GM18907 (cell line): Measurements from ENCODE around the gene TRIML2.

Experiments used
- ATAC-seq: cut with Tn5 transposase; IDR thresholded peaks from one replicate; pipeline ENCODE4 v1.9.1; 2021; ENCODE audit warnings: mild to moderate bottlenecking, moderate library complexity; ENCODE audit not compliant: unreplicated experiment

The TRIML2 gene, protein sequence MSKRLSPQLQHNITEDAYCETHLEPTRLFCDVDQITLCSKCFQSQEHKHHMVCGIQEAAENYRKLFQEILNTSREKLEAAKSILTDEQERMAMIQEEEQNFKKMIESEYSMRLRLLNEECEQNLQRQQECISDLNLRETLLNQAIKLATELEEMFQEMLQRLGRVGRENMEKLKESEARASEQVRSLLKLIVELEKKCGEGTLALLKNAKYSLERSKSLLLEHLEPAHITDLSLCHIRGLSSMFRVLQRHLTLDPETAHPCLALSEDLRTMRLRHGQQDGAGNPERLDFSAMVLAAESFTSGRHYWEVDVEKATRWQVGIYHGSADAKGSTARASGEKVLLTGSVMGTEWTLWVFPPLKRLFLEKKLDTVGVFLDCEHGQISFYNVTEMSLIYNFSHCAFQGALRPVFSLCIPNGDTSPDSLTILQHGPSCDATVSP

DNA sequence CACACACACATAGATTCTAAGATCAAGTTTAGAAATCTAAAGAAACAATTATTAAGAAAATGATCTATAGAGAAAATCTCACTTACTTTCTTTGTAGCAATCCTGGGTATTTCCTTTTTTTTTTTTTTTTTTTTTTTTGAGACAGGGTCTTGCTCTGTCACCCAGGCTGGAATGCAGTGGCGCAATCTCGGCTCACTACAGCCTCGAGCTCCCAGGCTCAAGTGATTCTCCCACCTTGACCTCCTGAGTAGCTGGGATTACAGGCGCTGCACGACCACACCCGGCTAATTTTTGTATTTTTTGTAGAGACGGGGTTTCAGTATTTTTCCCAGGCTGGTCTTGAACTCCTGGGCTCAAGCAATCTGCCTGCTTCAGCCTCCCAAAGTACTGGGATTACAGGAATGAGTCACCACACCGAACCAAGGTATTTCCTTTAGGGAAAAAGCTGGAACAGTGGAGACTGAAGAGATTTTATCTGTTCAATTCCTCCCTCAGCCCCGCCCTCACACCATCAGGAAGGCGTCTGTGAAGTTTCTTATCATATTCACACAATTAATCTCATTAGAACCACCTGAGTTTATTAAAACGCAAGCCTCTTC is at the start of gene TRIML2:
TSS of gene TRIML2 (minus strand) at position 447 of the 599 bp plus-strand sequence. CDS start 4,235 bp downstream, outside the sequence.
- no peak for ATAC-seq

DNA sequence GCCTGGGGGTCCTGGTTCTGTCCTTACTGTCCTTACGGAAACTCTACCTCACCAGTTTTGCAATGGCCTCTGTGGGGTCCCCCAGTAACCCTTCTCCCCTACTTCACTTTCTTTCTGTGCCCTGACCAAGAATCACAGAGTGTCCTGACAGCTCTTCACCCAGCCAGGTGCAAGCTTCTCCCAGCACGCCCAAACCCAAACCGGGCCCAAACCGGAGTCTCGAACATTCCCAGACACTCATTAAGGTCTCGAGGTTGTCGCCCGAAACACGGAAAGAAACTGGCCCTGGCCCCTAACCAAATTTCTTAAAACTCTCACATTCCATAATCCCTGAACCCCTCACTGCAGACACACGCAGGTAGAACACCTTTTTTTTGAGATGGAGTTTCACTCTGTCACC is 48.9 kb upstream of the TRIML2 start:
- no peak for ATAC-seq

DNA sequence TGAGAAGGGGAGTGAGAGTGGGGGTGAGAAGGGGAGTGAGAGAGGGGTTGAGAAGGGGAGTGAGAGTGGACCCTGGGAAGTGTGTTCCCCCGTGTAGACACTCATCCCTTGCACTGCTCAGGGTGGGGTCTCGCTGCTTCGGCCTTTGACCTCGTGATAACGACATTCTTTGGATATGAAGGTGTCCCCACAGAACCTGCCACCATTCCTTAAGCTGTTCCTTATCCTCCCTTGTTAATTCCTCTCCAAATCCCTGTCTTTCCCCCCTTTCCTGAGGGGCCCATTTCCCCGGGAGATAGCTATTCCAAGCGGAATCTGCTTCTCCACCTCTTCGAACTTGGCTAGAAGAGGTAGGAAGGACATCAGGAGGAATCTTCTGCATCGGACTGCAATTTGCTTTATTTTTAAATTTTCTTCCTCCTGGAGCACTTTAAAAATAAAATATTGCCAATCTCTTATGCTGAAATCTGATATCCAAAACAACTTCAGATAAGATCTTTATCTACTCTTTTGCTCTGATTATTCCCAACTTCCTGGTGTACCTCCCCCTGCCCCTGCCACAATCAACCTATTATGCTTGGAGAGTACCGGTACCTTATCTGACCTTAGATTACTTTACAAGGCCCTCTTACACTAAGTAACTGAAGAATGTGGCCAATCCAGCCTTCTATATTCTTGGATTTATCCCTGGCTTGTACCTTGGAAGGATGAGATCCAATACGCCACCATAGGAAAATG is 45.4 kb upstream of the TRIML2 start:
- no peak for ATAC-seq

DNA sequence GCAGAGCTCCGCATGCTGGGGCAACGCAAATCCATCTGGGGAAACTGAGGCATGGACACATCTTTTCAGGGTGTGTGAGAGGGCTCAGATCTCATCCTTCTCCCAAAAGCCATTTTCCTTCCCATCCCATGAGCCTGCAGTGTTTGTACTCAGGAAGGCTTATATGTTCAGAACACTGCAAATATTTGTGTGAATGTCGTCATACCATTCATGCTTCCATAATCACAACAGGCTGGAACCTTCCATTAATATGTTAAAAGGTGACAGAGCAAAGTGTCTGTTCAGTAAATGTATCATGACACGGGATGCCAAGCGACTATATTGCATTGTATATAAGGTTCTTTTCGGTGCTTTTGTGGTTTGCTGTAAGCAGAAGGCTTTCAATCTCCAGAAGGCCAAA is 38.4 kb upstream of the TRIML2 start:
- ATAC-seq = no peak

DNA sequence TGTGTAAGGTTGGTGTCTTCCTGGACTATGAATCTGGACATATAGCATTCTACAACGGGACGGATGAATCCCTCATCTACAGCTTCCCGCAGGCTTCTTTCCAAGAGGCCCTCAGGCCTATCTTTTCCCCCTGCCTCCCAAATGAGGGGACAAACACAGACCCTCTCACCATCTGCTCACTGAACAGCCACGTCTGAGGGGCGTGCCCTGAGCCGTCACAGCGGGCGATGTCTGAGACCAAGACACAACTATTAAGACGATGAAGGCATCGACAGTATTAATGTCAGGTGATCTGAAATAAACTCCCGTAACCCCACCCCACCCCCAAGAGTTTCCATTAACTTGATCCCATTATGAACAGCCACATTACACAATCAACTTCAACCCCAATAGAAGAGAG is 37.8 kb upstream of the TRIML2 start:
- ATAC-seq = no peak

DNA sequence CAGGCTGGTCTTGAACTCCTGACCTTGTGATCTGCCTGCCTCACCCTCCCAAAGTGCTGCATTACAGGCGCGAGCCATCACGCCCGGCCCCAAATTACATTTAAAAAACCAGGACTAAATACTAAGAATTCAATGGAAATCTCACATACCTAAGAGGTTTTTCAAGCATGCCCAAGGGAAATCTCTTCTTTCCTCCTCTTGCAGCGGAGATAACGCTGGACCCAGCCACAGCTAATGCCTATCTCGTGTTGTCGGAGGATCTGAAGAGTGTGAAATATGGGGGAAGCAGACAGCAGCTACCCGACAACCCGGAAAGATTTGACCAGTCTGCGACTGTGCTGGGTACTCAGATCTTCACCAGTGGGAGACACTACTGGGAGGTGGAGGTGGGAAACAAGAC is 37.2 kb upstream of the TRIML2 start:
- no peak for ATAC-seq

DNA sequence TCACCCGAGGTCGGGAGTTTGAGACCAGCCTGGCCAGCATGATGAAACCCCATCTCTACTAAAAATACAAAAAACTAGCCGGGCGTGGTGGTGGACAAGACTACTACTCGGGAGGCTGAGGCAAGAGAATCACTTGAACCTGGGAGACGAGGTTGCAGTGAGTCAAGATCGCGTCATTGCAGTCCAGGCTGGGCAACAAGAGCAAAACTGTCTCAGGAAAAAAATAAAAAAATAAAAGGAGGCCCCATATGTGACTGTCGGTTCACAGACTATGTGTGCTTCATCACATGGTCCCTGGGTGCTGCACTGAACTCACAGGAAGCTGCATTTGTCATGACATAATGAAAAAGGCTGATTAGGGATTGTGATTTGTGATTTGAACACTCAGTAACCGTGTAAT is 36.2 kb upstream of the TRIML2 start:
- no peak for ATAC-seq

DNA sequence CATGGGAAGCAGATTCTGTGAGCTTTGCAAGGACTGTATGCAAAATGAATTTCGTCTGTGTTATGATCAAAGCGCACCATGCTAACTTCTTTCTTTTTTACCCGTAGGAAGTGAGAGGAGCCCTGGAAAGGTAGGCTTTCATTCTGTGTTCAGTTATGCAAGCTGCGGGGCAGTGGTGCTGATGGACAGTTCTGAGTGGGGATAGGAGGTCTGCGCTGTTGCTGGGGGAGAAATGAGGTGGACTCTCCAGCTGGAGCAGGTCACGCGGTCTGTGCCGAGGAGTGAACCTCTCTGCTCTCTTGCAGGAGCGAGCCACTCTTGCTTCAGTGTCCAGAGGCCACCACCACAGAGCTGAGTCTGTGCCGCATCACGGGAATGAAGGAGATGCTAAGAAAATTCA is 34.3 kb upstream of the TRIML2 start:
- ATAC-seq = no peak

DNA sequence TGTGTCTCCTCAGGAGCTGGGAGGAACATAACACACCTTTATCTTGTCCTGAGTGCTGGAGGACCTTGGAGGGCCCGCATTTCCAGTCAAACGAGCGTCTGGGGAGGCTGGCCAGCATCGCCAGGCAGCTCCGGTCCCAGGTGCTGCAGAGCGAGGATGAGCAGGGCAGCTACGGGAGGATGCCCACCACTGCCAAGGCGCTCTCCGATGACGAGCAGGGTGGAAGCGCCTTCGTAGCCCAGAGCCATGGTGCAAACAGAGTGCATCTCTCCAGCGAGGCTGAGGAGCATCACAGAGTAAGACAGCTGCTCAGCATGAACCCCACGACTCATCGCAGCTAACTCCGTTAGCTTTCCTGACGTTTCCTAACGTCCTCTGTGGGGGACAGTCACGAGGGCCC is 30.3 kb upstream of the TRIML2 start:
- no peak for ATAC-seq

DNA sequence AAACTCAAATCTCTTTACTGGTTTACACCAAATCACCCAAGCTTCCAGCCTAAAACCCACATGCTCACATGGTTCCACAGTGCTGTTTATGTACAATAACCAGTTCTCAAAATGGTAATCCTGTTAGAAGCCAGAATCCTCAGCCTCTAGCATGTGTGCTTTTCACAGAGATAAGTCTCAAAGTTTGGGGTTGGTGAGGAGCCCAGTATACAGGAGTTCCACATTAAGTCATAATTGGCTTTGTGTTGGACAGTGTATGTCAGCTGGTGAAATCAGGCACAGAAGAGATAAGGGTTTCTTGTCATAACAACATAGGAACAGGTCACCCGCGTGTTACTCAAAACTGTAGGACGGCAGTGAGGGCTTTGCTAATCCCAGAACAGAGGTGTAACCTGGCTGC is 29.7 kb upstream of the TRIML2 start, which contains the start of gene TRIML1:
TSS of gene TRIML1 (plus strand) at position 301 of the 400 bp plus-strand sequence. CDS start 118 bp downstream, outside the sequence.
- ATAC-seq = no peak

DNA sequence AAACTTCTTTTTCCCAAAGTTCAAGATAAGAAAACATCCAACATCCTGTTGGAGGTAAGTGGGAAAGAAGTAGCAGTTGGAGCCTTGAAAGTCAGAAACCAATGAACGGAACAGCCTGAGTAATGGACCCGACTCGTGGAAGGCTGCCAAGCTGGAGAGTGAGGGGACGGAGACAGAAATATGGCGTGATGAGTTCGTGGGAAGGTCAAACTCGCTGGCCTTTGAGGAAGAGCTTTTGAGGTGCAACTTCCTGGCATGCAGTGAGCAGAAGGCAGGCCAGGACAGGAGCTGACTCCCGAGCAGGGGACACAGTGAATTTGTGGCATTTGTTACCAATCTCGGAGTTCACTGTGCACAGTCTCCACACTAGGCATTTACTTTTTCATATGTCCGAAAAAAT is 28.8 kb upstream of the TRIML2 start:
- ATAC-seq = no peak

DNA sequence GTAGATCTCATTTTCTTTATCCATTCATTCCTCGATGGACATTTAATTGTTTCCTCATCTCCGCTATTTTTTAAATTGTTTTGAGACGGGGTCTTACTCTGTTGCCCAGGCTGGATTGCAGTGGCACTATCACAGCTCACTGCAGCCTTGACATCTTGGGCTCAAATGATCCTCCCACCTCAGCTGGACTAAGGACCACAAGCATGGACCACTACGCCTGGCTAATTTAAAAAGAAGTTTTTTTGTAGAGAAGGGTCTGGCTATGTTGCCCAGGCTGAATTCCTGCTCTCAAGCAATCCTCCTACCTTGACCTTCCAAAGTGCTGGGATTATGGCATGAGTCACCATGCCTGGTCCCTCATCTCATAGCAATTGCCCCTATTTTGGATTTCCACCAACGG is 22.8 kb upstream of the TRIML2 start:
- no peak for ATAC-seq

DNA sequence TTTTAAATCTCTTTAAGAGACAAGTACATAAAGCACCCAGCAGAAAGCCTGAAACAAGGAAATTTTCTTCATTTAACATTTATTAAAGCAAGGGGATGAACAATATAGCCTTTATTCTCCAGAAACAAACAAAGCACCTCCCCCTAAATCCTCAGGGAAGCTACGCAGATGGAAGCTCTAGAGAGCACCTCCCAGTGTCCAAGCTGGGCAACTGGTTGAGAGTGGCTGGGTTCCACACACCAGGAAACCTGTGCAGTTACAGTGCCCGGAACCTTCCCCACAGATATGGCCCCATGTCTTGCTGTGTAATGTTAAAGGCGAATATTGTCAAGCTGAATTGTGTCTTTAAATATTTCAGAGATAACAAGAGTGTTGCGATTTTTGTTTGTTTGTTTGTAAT is 21.0 kb upstream of the TRIML2 start:
- ATAC-seq = no peak

DNA sequence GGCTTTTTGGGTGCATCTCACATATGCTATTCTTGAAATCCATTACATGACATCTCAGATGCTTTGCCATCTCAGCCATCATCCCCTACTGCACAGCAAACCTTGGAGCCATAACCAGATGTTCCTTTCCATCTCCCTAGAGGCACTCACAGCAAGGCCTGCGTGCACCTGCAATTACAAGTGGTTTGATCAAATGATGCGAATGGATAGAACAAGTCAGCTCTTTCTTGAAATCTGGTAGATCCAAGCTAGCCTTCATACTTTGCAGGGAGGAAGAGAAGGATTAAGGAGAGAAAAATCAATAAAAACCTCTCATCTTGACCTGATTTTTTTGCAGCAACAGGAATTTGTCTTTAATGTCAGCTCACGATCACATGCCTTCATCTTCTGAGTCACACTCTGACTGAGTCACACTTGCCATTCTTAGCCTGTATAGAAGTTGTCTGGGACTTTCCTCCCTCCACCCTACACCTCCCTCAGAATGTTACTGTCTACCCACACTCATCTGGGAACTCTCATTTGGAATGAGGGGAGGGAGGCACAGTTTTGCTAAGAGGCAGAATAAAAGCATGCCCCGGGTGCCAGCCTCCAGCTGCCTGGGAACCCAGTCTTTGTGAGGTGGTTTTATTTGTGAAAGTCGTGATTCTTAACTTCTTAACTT is 17.9 kb upstream of the TRIML2 start:
- no peak for ATAC-seq

DNA sequence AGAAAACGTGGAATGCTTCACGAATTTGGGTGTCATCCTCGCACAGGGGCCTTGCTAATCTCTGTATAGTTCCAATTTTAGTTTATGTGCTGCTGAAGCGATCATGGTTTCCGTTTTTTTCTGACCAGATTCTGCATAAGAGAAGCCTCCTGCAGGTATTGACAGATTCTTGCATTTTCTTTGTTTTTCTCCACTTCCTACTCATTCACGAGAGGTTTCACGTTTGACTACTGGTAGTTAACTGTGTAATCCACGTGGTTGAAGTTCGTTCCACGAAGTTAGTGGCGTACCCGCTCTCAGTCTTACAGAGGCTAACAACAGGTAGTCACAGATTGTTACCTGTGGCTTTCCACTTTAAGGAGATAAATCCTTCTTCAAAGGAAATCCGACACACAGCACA is 12.1 kb upstream of the TRIML2 start:
- ATAC-seq = no peak

DNA sequence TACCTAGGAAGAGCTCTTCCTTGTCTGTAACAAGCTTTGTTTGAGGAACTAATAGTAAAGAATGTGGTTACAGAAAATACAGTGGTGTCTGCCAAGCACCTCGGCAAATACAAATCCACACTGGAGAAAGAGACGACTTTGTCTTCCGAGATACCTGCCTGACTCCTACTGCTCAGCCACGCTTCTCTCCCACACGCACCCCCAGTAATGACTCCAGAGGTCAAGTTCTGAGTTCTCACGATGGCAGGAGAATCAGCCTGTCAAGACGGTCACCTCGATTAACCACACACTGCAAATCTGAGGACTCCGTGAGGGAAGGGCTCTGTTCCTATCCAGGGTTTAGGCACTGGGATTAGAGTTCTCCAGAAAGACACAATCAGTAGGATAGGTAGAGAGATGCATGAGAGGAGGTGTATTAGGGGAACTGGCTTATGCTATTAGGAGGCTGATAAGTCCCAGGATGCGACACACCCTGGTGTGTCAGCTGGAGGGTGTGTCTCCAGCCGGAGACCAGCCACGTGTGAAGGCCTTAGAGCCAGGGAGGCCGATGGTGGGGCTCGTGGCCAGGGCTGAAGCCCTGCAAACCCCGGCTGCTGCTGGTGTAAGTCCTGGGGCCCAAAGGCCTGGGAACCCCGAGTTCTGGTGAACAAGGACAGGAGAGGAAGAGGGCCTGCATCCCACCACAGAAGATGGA is 8.4 kb upstream of the TRIML2 start:
- no peak for ATAC-seq

DNA sequence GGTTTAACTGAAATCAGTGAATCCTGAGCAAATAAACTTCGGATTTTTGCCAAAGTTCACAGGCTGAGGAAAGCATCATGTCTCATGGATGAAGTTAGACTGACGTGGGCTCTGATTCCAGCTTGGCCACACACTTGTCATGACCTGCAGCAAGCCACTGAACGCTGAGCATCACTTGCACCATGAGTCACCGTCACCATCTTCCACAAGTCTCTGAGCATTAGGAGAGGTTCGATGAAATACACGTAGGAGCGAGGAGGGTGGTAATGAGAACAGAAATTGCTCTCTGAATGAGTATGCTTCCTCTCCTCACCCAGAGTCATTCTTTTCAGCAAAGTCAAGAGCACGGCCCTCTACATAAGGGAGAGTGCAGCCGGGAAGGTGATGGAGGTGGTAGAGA is 3.8 kb upstream of the TRIML2 start:
- no peak for ATAC-seq

DNA sequence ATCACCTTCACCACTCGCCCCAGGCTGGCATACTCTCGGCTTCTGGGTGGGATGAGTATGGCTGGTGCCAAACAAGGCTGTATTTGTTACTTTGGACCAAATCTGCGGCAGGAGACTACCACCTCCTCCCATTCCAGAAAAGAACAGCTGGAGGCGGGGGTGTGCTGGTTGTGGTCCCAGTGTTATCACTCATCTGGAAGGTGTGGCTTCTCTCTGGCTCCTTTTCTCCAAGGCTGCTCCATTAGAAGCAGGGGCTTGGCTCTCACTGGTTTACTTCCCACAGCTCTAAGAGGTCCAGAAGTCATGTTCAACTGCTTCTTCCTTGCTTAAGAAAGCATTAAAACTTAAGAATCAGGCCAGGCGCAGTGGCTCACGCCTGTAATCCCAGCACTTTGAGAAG is 2.6 kb upstream of the TRIML2 start:
- no peak for ATAC-seq

DNA sequence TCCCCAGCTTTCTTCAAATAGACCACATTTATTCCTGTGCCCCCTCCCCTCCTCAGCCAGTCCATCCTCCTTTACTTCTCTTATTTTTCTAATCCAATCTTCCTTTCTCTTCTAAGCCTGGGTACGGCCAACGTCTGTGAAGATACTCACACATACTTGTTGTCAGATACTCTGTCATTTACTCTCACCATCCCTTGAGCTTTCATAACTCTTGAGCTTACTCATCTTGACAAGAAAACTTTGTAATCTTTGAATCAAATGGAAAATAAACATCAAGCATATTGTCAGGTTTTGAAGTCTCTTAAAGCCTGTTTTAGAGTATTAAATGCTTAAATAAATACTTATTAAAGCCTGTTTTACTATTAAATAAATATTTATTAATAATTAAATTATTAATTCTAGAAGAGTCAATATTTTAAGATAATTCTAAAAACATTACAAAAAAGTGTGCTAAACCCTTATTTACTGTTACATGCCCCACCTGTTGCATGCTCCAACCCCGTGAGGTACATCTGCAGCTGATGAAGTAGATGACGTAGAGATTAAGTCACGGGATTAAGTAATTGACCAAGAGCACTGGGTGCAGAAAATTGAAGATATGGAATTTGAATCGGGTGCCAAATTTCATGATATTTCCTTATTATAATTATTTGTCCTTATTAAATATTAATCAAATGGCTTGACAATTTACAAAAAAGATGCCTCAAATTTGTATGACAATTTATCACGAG is 1.5 kb upstream of the TRIML2 start:
- ATAC-seq = no peak

DNA sequence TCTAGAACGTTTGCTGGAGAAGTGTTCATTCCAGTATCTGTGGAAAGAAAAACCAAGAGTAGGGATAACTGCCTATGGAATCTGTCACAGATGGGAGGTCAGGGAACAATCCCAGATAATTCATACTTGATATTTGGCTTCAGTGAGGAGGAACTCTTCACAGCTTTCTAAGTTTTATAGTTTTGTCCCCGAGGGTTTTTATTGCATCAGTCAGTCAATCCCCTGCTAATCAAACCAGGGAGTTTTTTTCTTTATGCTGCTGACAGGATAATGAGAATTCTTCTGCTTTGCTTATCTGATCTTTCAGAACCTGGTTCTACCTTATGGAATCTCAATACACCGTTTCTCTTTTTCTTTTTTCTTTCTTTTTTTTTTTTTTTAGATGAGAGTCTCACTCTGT is 633 bp upstream of the TRIML2 start:
- no peak for ATAC-seq
